Activated CD8-positive, alpha-beta T cell treated with anti-CD3 and anti-CD28 coated beads for 36 hours (primary cell): ENCODE measurements around the gene RASGEF1C. TPM values are rescaled to one million over a fixed set of nuclear protein-coding genes. Genes with fewer than 3 reads are reported as not detected.

Experiments used
- ATAC-seq: fragments of 200-7000 bp; cut with Tn5 transposase; one replicate; pipeline ENCODE4 v1.10.0; 2021; ENCODE audit warnings: mild to moderate bottlenecking, moderate library complexity
- CTCF ChIA-PET: fragments of 350-600 bp; sonication (Branson Sonifier 250); formaldehyde crosslinking; loops from one replicate; lab custom pipeline; 2021; ENCODE audit warnings: antibody characterized with exemption; lab: Charles Lee
- POLR2A ChIA-PET: fragments of 350-600 bp; sonication (Branson Sonifier 250); formaldehyde crosslinking; loops from one replicate; lab custom pipeline; 2021; ENCODE audit warnings: antibody characterized with exemption; lab: Charles Lee
- DNase-seq: peaks from one replicate; pipeline ENCODE4 v3.0.0-alpha.2; 2020
- H3K27ac Mint-ChIP-seq: one replicate; pipeline ENCODE4 v1.8.0; 2021; ENCODE audit warnings: mild to moderate bottlenecking, mixed read lengths
- H3K27me3 Mint-ChIP-seq: one replicate; pipeline ENCODE4 v1.8.0; 2021; ENCODE audit warnings: mixed read lengths
- H3K36me3 Mint-ChIP-seq: one replicate; pipeline ENCODE4 v1.8.0; 2021; ENCODE audit warnings: low read depth, mixed read lengths
- H3K4me1 Mint-ChIP-seq: one replicate; pipeline ENCODE4 v1.8.0; 2021; ENCODE audit warnings: low read depth, mixed read lengths
- H3K4me3 Mint-ChIP-seq: one replicate; pipeline ENCODE4 v1.8.0; 2021; ENCODE audit warnings: mild to moderate bottlenecking, moderate library complexity, mixed read lengths
- H3K9me3 Mint-ChIP-seq: one replicate; pipeline ENCODE4 v1.8.0; 2021; ENCODE audit warnings: mixed read lengths
- intact Hi-C: fragments of 100-400 bp; cut with micrococcal nuclease; formaldehyde crosslinking; loops from one replicate; pipeline ENCODE4 v1.10.0; 2022
- total RNA-seq, 2 experiments: library from RNA; stranded (reverse); gene quantifications; one replicate each; pipeline ENCODE4 v1.2.3, GENCODE V29; 2021
- TF ChIP-seq, protein P1 (sequence below): fragments of 200-600 bp; IDR thresholded peaks from one replicate; pipeline ENCODE4 v1.8.0; 2022; ENCODE audit warnings: antibody characterized with exemption, mild to moderate bottlenecking

Gene RASGEF1C
- total RNA-seq, 2 experiments from 2014 or later, result not detected

DNA sequence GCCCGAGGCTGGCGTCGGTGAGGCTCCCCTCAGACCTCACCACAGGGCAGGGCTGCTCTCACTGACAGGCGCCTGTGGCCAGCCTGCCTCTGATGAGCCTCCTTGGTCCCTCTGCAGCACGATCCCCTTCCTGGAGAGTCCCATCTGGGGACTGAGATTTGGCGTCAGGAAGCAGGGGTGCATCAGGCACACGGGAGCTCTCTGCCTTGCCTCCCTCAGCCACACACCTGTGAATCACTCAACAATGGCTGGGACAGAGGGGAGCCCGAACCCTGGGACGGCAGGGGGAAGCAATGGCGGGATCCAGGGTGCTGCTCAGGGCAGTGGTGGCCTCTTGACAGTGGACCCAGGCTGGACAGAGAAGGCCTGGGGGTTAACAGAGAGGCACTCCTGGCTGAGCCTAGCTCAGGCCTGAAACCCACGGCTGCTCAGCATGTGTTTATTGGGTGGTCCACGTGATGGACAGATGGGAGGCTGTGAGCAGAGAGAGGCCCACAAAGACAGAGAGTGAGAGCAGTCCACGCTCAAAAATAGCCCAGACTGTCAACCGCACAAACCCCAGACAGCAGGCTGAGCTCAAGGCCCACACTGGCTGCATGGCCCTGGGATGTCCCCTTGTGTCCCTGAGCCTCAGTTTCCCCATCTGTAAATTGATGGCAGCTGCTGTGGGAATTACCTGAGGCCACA is 11.9 kb downstream of the RASGEF1C start:
- Mint-ChIP-seq H3K4me1 (no peaks in the 10 kb centered on the region), H3K27ac (no peak overlapping the region), H3K9me3 (no peaks in the 10 kb centered on the region), H3K4me3 (no peak overlapping the region), H3K27me3 (peaks cover 6% of the 10 kb centered on the region), H3K36me3 (no peaks in the 10 kb centered on the region)
- TF ChIP-seq, protein P1, sequence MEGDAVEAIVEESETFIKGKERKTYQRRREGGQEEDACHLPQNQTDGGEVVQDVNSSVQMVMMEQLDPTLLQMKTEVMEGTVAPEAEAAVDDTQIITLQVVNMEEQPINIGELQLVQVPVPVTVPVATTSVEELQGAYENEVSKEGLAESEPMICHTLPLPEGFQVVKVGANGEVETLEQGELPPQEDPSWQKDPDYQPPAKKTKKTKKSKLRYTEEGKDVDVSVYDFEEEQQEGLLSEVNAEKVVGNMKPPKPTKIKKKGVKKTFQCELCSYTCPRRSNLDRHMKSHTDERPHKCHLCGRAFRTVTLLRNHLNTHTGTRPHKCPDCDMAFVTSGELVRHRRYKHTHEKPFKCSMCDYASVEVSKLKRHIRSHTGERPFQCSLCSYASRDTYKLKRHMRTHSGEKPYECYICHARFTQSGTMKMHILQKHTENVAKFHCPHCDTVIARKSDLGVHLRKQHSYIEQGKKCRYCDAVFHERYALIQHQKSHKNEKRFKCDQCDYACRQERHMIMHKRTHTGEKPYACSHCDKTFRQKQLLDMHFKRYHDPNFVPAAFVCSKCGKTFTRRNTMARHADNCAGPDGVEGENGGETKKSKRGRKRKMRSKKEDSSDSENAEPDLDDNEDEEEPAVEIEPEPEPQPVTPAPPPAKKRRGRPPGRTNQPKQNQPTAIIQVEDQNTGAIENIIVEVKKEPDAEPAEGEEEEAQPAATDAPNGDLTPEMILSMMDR, result no peak
- ATAC-seq (no peak), DNase-seq (no peak)
- intact Hi-C loops, result no loop called here
- CTCF ChIA-PET, result no interaction called here
- POLR2A ChIA-PET, result no interaction called here

DNA sequence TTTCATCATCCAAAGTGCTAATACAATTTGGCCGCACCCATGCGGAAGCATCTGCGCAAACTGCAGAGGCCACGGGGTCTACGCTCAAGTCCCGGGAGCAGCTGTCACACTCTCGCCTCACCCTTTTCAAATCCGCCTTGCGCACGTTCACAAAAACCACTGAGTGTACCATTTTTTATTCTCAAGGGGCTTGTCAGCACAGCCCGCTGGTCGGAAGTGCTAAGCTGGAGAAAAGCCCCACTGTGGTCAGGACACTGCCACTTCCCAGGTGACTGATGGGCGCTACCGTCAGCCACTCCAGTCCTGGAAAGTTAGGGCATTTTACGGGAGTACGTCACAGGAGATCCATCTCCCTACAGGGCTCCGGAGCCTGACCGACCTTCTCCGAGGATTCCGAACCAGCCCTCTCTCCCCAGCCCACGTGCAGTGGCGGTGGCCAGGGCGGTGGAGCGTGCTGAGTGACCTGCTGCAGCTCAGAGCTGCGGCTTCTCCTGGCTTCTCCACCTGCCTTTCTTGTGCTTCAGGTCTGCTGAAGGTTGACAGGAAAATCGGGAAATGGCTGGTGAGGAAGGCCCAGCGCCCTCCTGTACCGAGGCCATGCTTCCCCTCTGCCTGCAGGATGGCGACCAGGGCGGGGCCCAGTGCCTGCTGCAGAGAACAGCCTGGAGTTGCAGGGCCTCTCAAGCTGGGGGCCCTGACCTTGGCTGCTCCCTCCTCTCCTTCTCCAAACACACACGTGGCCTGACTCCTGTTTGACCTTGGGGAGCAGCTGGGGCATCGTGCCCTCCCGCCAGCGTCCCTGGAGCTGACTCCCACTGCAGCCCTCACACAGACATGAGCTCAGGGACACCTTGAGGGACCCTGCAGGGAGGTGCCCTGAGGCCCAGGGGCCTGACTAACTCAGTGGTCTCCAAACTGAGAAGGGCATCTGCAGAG is 14.3 kb downstream of the RASGEF1C start:
- TF ChIP-seq, protein P1, result no peak
- H3K36me3 Mint-ChIP-seq, result no peaks in the 10 kb centered on the region
- ATAC-seq (no peak), DNase-seq (no peak)
- no peak overlapping the region for H3K27ac Mint-ChIP-seq
- no peak overlapping the region for H3K4me3 Mint-ChIP-seq
- ChIA-PET CTCF (no interaction called here), POLR2A (no interaction called here)
- no peaks in the 10 kb centered on the region for H3K9me3 Mint-ChIP-seq
- H3K4me1 Mint-ChIP-seq, result no peaks in the 10 kb centered on the region
- no peaks in the 10 kb centered on the region for H3K27me3 Mint-ChIP-seq
- intact Hi-C loops, result no loop called here

DNA sequence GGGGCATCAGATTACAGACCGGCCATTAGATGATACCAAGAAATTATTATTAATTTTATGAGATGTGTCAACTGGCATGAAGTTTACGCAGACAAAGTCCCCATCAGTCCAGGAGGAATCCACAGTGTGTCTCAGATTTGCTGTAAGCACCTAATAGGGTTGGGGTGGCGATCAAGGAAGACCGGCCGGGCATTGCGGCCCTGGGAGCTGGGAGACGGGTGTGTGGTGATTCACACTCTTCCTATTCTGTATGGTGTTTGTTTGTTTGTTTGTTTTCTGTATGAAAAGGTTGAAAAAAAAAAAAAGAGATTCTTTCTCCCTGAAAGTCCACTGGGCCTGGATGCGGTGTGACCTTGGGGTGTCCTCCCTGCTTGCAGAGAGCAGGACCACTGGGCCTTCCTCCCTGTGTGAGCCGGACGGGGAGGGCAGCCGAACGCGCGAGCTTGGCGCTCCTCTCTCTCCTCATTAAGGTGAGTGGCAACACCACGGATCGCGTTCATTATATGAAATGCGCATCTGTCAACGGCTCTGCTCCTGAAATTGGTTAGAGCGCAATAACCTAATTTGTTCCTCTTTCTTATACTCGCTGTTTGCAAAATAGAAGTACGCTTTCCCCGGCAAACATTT is 15.1 kb downstream of the RASGEF1C start:
- Mint-ChIP-seq H3K27ac (no peak overlapping the region), H3K9me3 (no peaks in the 10 kb centered on the region)
- POLR2A ChIA-PET, result no interaction called here

DNA sequence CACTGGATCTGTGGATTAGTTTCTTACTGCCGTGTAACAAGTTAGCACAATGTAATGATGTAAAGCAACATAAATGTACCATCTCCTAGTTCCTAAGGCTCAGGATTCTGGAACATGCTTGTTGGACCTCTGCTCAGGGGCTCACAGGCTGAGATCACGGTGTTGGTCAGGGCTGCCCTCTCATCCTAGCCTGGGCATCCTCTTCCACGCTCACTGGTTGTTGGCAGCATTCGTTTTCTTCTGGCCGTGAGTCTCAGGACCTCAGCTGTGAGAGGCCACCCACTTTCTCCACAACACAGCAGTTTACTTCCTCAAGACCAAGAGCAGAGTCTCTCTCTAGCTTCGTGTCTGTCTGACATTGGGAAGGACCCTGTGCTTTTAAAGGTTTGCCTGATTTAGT is 17.3 kb downstream of the RASGEF1C start:
- Mint-ChIP-seq H3K36me3 (no peaks in the 10 kb centered on the region), H3K4me1 (no peaks in the 10 kb centered on the region), H3K9me3 (no peaks in the 10 kb centered on the region), H3K4me3 (no peak overlapping the region), H3K27me3 (no peaks in the 10 kb centered on the region), H3K27ac (no peak overlapping the region)
- POLR2A ChIA-PET, result no interaction called here
- CTCF ChIA-PET, result no interaction called here
- intact Hi-C loops, result no loop called here
- TF ChIP-seq, protein P1, result no peak
- DNase-seq (no peak), ATAC-seq (no peak)

More for the DNA sequence above, 15.1 kb downstream of the RASGEF1C start:
- intact Hi-C loops, result no loop called here
- no peak overlapping the region for H3K4me3 Mint-ChIP-seq
- DNase-seq, result no peak
- CTCF ChIA-PET, result no interaction called here
- no peaks in the 10 kb centered on the region for H3K4me1 Mint-ChIP-seq
- H3K36me3 Mint-ChIP-seq, result no peaks in the 10 kb centered on the region
- no peaks in the 10 kb centered on the region for H3K27me3 Mint-ChIP-seq
- no peak for ATAC-seq
- TF ChIP-seq, protein P1, result no peak
